ENCODE results near the gene GPC2.

GRCh38 chr7:100173806-100174495, 3.2 kb downstream of the GPC2 start:
- TF ChIP-seq EZH2phosphoT487 (IDR thresholded peaks at IDR 0.05) = no peak
- no peak for TF ChIP-seq CTCF (IDR thresholded peaks at IDR 0.05)
- no peak for TF ChIP-seq EZH2 (IDR thresholded peaks at IDR 0.05)
